NB4 (cell line): ENCODE results near the gene OSBPL10.

Experiments
- DNase-seq: peaks from one replicate; pipeline ENCODE4 v3.0.0; 2010; ENCODE audit warnings: low read depth
- H3K4me3 ChIP-seq: one replicate; pipeline ENCODE4 v1.5.1; 2011; ENCODE audit warnings: mild to moderate bottlenecking, low read depth, low read length, moderate library complexity
- MYC ChIP-seq: IDR thresholded peaks from 2 replicates; pipeline ENCODE4 v1.6.1; 2011; ENCODE audit warnings: low read depth, low read length
- POLR2A ChIP-seq: IDR thresholded peaks from 2 replicates; pipeline ENCODE4 v1.6.1; 2011; ENCODE audit warnings: mild to moderate bottlenecking; ENCODE audit not compliant: insufficient read length; ENCODE audit errors: extremely low read depth
- TF ChIP-seq, protein P1 (sequence below): IDR thresholded peaks from 2 replicates; pipeline ENCODE4 v1.6.1; 2011; ENCODE audit warnings: low read depth, low read length
- TF ChIP-seq, protein P2 (sequence below): IDR thresholded peaks from one replicate; pipeline ENCODE4 v1.5.1; 2012; ENCODE audit warnings: low read depth, low read length

Gene OSBPL10

DNA sequence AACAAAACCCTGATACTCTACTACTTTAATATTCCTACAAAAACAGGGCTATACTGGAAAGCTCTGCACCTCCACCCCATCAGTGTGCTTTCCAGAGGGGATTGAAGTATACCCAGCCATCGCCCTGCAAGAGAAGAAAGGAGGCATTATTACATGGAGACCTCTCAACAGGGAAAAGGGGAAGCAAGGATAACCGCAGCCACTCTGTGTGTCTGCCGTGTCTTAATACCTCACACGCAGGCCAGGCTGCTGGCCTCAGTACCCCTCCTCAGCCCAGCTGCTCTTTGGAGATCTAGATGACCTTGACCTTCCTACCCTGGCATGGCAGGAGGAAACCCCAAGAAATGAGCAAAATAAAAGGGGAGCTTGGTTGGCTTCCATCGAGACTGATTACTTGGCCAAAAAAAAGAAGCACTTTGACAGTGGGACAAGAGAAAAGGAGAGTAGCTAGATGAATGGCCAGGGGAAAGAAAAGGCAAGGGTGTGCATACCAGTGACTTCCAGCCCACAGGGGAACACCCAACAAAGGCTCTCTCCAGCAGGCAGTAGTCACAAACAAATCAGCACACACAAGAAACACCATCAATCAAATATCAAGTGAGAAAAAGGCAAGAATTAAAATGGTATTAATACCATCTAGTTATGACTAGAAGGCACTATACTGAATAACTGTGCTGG, 318.9 kb downstream of the OSBPL10 start:
- H3K4me3 ChIP-seq: no peak overlapping the region
- DNase-seq: peak; percentile 75
- TF ChIP-seq, protein P1, sequence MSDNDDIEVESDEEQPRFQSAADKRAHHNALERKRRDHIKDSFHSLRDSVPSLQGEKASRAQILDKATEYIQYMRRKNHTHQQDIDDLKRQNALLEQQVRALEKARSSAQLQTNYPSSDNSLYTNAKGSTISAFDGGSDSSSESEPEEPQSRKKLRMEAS: no peak
- TF ChIP-seq POLR2A (no peak), MYC (no peak)
- TF ChIP-seq, protein P2, sequence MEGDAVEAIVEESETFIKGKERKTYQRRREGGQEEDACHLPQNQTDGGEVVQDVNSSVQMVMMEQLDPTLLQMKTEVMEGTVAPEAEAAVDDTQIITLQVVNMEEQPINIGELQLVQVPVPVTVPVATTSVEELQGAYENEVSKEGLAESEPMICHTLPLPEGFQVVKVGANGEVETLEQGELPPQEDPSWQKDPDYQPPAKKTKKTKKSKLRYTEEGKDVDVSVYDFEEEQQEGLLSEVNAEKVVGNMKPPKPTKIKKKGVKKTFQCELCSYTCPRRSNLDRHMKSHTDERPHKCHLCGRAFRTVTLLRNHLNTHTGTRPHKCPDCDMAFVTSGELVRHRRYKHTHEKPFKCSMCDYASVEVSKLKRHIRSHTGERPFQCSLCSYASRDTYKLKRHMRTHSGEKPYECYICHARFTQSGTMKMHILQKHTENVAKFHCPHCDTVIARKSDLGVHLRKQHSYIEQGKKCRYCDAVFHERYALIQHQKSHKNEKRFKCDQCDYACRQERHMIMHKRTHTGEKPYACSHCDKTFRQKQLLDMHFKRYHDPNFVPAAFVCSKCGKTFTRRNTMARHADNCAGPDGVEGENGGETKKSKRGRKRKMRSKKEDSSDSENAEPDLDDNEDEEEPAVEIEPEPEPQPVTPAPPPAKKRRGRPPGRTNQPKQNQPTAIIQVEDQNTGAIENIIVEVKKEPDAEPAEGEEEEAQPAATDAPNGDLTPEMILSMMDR: no peak

DNA sequence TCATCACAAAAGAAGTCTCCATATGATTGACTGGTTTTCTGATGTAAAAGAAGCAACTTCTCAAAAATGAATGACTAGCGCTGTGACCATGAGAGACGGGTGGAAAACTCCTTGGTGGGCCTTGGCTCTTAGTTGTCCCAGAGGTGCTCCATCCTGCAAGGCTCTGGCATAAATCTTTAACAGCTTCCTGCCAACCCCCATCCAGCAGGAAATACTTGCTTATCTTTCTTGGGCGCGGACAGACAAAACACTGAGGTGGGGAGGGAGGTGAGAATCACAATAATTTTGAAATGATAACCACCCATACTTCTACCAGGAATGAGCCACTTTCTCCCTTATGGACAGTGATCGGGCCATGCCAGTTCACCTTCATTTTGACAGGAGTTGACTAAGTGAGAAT, 319.8 kb downstream of the OSBPL10 start:
- H3K4me3 ChIP-seq: no peak overlapping the region
- TF ChIP-seq, protein P1: no peak
- TF ChIP-seq, protein P2: no peak
- TF ChIP-seq MYC (no peak), POLR2A (no peak)
- DNase-seq: no peak

DNA sequence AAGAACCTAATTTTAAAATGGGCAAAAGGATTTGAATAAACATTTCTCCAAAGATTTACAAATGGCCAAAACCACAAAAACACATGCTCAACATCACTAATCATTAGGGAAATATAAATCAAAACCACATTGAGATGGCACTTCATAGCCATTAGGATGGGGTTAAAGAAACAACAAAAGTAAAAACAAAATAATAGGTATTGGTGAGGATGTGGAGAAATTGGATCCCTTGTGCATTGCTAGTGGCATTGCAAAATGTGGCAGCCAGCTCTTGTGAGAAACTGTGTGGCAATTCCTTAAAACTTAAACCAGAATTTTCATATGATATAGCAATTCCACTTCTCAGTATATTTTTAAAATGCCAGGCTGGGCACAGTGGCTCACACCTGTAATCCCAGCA, 321.8 kb downstream of the OSBPL10 start:
- DNase-seq: no peak
- TF ChIP-seq, protein P1: no peak
- no peak for TF ChIP-seq MYC
- TF ChIP-seq, protein P2: no peak
- no peak for TF ChIP-seq POLR2A
- no peak overlapping the region for H3K4me3 ChIP-seq

DNA sequence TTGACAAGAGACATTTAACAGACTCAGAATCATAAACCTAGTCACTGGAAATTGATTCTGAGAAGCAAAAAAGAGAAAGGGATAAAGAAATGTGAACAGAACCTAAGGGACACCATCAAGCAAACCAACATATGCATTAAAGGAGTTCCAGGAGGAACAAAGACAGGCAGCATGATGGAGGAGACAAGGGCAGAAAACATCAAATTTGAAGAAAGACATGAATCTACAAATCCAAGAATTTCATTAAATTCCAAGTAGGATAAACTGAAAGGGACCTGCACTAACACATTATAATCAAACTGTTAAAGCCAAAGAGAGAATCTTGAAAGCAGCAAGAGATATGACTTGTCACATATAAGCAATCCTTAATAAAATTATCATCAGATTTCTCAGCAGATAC, 326.1 kb downstream of the OSBPL10 start:
- DNase-seq: no peak
- H3K4me3 ChIP-seq: no peak overlapping the region
- TF ChIP-seq, protein P2: no peak
- TF ChIP-seq MYC (no peak), POLR2A (no peak)
- TF ChIP-seq, protein P1: no peak

DNA sequence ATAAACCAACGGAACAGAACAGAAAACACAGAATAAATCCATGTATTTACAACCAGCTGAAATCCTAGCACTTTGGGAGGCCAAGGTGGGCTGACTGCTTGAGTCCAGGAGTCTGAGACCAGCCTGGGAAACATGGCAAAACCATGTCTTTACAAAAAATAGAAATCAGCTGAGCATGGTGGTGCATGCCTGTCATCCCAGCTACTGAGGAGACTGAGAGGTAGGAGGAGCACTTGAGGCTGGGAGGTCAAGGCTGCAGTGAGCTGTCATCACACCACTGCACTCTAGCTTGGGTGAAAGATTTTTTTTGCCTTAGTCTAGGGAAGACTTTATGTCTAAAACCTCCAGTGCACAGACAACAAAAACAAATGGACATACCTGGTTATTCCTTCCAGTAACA, 327.6 kb downstream of the OSBPL10 start:
- TF ChIP-seq, protein P2: no peak
- TF ChIP-seq MYC (no peak), POLR2A (no peak)
- TF ChIP-seq, protein P1: no peak
- H3K4me3 ChIP-seq: no peak overlapping the region
- no peak for DNase-seq

DNA sequence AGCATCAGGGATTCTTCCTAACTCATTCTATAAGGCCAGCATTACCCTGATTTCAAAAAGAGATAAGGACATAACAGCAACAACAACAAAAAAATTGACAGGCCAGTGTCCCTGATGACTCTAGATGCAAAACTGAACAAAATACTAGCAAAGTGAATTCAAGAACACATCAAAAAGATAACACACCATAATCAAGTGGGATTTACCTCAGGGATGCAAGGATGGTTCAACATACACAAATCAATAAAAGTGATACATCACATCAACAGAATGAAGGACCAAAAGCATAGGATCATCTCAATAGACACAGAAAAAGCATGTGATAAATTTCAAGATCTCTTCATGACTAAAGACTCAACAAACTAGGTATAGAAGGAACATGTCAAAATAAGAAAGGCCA, 328.8 kb downstream of the OSBPL10 start:
- H3K4me3 ChIP-seq: no peak overlapping the region
- no peak for DNase-seq
- TF ChIP-seq MYC (no peak), POLR2A (no peak)
- TF ChIP-seq, protein P1: no peak
- TF ChIP-seq, protein P2: no peak
